Left ventricle myocardium superior (tissue), 1 donor: Measurements from ENCODE around the gene REM2. TPM values are rescaled to one million over a fixed set of nuclear protein-coding genes. Genes with fewer than 3 reads are reported as not detected.

Source experiments
- ATAC-seq: fragments of 200-7000 bp; cut with Tn5 transposase; one replicate; pipeline ENCODE4 v1.9.1; 2020; ENCODE audit warnings: mild to moderate bottlenecking, moderate library complexity
- DNase-seq: peaks from one replicate; pipeline ENCODE4 v3.0.0-alpha.2; 2020
- intact Hi-C: fragments of 100-400 bp; cut with micrococcal nuclease; formaldehyde crosslinking; loops from one replicate; pipeline ENCODE4 v1.11.0; 2022
- long read RNA-seq: library from polyadenylated mRNA; unstranded; transcript quantifications from one replicate; pipeline ENCODE4 v2.0.0, GENCODE V29; 2021
- total RNA-seq: library from RNA; stranded (reverse); fragmentation: NEBNext Ultra II Directional; extraction: Animal tissue kit (Norgen Biotek cat#: 25700); gene quantifications from one replicate; pipeline ENCODE4 v1.2.1, GENCODE V29; 2021
- donor health status: DM: no; HTN: yes; CAD: no; lungs with severe emphysema.

Gene REM2, protein sequence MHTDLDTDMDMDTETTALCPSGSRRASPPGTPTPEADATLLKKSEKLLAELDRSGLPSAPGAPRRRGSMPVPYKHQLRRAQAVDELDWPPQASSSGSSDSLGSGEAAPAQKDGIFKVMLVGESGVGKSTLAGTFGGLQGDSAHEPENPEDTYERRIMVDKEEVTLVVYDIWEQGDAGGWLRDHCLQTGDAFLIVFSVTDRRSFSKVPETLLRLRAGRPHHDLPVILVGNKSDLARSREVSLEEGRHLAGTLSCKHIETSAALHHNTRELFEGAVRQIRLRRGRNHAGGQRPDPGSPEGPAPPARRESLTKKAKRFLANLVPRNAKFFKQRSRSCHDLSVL
- not detected for total RNA-seq
- long read RNA-seq, result 0 reads

DNA sequence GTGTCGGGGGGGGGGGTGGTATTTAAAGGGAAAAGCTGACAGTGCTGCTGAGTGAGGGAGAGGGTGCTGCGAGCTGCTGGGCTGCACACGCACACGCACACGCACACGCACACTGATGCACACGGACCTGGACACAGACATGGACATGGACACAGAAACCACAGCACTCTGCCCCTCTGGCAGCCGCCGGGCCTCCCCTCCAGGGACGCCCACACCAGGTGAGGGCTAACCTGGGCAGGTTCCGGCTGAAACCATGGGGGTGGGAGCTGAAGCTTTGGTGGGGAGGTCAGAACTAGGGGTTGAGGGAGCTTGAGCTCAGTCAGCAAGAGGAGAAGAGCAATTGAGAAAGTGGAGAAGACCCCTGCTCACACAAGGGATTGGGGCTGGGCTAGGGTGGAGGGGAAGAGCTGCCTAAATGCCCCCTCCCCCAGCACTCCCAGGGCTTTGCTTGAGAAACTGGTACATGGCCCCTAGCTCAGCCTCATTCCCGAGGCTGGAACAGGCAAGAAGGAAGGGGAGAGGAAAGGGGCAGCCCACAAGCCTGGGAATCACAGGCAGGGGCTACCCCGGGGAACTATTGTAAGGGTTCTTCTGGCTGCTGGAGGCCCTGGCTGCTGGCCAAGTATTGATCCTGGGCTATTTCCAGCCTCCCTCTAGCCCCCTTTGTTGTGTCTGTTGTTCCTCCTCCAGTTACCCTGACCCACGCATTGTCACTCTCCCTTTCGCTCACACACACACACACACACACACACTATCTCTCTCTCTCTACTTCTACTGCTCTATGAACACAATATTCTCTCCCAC is at the start of gene REM2:
Gene REM2 (plus strand): TSS at position 50 of the 804 bp plus-strand sequence. CDS start 66 bp downstream, at position 116.
- DNase-seq (no peak), ATAC-seq (no peak)
- intact Hi-C loops, result no loop called here

DNA sequence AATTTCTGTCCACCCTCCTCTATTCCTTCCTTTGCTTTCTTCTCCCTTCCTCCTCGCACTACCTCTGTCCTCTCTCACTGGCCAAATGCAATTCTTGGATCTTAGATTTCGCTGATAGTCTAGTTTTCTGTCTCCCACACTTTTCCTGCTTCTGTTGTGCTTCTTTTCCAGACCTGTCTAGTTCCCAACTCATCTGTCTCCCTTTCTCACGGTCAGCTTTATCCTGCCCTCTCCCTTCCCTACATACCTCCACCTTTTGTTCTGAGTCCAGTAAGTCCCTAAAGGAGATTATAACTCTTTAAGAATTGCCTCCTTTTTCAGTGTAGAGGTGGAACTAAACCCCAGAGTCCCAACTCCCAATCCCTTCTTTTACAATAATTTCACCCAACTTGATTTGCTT is 47.5 kb upstream of the REM2 start:
- no peak for ATAC-seq
- intact Hi-C loops, result no loop called here
- DNase-seq, result no peak

DNA sequence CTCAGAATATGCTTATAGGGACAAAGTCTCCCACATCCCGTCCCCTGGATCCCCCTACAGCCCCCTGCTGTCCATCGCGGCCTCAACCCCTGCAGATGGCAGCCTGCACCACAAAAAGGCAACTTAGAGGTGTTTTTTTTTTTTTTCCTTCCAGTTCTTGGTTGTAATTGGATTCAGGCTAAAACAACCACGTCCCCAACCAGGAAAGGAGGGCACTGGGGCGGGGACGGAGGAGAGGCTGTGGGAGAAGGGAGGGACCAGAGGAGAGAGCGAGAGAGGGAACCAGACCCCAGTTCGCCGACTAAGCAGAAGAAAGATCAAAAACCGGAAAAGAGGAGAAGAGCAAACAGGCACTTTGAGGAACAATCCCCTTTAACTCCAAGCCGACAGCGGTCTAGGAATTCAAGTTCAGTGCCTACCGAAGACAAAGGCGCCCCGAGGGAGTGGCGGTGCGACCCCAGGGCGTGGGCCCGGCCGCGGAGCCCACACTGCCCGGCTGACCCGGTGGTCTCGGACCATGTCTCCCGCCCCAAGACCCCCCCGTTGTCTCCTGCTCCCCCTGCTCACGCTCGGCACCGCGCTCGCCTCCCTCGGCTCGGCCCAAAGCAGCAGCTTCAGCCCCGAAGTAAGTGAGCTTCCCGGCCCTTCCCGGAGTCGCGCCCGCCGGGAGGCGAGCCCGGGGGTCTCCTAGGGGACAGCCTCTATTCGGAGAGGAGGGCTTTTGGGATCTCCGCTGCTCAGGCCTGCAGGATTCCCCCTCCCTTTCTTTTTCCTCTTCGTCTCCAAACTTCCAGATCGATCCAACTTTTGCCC is 46.5 kb upstream of the REM2 start, which contains the start of gene MMP14:
Gene MMP14 (plus strand): TSS at position 285 of the 813 bp plus-strand sequence. CDS start 233 bp downstream, at position 518.
- ATAC-seq (peak; percentile 83), DNase-seq (peak; percentile 77)
- intact Hi-C loops, result no loop called here

DNA sequence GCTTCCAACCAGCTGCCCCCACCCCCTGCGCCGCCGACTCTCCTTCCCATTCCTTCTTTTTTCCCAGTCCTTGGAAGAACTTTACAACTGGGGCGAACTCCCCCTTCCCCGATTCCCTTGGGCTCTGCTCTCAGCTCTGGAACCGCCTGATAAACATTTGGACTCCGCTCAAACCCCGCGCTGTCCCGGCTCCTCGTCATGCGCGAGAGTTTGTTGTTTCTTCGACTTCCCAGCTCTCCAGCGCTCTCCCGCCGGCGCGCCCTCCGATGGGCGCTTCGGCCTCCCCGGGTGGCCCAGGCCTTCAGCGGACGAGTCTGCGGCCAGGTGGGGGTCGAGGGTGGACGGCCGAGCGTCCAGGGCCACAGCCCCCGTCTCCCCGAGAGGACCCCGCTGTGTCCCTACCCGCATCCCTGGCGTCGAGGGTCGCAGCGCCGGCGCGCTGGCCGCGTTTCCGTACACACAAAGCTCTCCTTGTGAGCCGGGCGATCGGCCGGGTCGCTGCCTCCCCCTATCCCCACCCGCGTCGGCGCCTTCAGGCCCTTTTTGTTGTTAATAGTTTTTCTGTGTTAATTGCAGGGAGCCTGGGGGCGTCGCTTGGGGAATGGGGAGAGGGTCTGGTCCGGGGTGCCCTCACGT is 45.8 kb upstream of the REM2 start:
- intact Hi-C loops, result no loop called here
- ATAC-seq (peak; percentile 80), DNase-seq (peak; percentile 80)

DNA sequence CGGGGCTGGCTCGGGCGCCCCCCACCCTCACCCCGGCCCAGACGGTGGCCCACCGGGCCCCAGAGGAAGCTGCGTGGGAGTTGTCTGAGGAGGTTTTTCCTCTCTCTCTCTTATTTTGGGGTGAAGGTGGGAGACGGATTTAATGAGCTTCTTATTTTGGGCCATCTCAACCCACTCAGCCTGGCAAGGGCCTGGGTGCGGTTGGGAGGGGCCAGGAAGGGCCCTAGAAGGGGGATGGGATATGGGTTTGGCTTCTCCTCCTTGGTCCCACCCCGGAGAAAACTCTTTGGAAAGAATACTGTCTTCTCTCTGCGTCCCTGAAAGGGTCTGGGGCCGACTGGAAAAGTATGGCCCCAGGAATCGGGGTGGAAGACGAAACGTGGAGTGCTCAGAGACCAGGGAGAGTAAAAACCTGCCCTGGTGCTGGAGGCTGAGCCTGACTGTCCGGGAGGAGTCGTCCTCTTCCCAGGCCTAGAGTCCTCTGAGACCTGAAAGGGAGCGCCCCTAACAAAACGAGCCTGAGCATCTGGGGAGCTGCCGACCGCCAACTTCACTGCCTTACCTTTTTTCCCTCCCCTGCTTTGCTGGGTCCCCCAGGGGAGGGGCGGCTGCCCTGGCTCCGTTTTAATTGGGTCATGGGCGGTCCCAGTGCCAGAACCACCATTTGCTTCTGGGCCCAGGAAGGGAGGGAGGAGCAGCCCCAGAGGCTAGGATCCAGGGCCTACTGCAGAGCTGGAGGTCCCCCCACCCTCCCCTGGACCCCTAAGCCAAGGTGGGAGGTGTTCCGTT is 45.1 kb upstream of the REM2 start:
- intact Hi-C loops, result no loop called here
- DNase-seq, result peak; percentile 73
- ATAC-seq, result peak; percentile 61

DNA sequence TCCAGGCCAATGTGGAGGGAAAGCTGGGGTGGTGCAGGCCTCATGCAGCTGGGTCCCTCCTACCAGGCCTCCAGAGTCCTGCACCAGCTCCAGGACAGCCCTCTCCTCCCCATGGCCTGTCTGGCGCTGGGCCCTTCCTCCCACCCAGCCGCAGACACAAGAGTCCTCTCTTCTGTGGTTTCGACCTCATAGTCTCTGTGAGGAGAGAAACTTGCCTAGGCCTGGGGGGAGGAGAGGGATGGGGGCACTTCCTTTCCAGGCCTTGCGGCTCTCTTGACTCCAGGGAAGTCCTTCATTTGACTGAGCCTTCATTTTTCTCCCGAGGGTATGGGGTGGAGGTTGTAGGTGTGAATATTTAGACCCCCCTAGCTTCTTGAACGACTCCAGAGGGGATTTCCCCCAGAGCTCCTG is 44.4 kb upstream of the REM2 start:
- DNase-seq (peak; percentile 61), ATAC-seq (peak; percentile 27)
- intact Hi-C loops, result no loop called here

DNA sequence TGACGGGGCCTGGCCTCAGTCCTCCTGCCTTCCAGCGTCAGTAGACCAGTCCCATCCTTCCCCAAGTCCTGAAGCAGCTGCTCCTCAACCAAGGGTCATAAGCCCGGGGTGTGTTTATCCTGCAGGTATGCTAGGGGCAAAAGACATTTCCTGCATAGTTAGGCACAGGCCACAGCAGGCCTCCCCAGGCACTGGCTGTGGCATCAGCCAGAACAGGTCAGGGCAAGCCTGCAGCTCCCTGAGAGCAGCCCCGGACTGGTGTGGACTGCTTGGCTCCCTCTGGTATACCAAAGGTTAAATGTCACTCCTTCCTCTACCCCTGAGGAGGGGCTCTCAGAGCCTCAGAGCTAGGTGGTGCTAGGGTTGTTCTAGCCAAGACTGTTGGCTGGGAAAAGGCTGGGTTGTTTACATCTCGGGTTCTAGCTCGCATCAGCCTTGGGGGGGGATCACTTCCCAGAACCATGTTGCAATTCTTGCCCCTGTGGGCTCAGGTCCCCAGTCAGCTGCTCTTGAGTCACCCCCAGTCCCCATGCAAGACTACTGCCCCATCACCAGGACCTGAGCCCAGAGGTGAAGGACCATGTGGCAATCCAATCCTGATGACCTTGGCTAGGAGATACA is 43.8 kb upstream of the REM2 start:
- intact Hi-C loops, result no loop called here
- DNase-seq, result peak; percentile 19
- no peak for ATAC-seq

DNA sequence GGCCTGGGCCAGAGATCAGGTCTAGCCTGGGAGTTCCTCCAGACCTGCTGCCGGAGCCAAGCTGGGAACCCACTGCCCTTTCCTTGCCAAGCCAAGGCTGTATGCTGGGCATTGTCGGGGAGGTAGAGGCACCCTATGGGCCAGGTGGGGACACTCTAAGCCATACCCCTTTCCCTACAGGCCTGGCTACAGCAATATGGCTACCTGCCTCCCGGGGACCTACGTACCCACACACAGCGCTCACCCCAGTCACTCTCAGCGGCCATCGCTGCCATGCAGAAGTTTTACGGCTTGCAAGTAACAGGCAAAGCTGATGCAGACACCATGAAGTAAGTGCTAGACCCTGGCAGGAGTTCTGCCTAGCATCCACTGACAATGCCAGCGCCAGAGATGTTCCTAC is 41.7 kb upstream of the REM2 start:
- DNase-seq (no peak), ATAC-seq (no peak)
- intact Hi-C loops, result no loop called here

DNA sequence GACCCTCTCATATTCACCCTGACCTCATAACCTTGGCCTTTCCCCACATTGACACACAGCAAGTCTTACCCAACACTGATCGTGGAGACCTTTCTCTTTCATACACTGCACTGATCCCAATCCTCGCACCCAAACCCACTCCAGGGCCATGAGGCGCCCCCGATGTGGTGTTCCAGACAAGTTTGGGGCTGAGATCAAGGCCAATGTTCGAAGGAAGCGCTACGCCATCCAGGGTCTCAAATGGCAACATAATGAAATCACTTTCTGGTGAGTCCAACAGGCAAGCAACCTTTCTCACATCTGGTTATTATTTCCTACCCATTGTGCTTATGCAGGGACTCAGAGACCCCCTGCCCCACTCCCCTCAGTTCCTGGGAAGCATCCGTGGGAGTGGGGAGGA is 41.3 kb upstream of the REM2 start:
- DNase-seq (no peak), ATAC-seq (no peak)
- intact Hi-C loops, result no loop called here

DNA sequence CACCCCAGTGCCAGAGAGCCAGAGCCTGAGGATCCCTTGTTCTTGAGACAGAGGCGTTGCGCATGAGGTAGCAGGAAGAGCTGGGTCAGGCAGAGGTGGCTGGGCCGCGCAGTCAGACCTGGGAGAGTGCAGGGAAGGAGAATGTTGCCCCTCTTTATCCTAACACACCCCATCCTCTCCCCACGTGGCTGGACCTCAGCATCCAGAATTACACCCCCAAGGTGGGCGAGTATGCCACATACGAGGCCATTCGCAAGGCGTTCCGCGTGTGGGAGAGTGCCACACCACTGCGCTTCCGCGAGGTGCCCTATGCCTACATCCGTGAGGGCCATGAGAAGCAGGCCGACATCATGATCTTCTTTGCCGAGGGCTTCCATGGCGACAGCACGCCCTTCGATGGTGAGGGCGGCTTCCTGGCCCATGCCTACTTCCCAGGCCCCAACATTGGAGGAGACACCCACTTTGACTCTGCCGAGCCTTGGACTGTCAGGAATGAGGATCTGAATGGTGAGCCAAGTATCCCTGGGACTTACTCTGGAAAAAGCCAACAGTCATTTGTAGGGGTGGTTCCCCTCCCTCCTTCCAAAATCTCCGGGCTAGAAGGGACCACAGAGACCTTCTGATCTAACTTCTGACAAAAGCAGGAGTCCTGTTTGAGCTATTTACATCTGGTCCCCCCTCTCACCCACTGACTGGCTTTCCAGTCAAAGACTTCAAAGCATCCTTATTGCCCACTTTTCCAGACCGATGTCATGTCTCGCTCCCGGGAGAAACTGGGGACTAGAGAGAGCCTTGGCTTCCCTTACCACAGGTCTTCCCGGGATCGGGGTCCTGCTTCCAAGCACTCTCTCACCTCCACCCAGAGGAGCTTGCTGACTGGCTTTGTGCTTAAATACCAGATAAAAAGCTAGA is 40.6 kb upstream of the REM2 start:
- ATAC-seq, result no peak
- DNase-seq, result no peak
- intact Hi-C loops, result no loop called here

DNA sequence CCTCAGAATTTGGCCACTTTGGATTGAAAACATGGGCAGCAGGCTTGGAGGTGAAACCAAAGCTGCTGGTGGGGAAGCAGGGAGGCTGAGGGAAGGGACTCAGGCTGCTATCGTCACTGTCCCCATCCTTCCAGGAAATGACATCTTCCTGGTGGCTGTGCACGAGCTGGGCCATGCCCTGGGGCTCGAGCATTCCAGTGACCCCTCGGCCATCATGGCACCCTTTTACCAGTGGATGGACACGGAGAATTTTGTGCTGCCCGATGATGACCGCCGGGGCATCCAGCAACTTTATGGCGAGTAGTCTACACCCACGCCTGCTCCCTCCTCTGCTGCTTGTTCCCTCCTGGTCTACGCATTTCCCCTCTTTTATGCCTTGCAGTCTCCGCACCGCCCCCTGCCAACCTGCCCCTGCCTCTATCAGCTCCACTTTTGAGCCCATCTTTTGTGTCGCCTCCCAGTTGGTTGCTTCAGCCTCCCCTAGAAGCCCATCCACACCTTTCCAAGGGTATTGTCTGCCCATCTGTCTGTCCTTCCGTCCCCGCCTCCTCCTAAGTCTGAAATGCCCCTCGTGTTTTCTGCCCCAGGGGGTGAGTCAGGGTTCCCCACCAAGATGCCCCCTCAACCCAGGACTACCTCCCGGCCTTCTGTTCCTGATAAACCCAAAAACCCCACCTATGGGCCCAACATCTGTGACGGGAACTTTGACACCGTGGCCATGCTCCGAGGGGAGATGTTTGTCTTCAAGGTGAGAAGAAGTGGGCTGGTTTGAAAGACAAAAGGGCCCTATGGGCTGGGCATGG is 39.7 kb upstream of the REM2 start:
- DNase-seq (no peak), ATAC-seq (no peak)
- intact Hi-C loops, result no loop called here

DNA sequence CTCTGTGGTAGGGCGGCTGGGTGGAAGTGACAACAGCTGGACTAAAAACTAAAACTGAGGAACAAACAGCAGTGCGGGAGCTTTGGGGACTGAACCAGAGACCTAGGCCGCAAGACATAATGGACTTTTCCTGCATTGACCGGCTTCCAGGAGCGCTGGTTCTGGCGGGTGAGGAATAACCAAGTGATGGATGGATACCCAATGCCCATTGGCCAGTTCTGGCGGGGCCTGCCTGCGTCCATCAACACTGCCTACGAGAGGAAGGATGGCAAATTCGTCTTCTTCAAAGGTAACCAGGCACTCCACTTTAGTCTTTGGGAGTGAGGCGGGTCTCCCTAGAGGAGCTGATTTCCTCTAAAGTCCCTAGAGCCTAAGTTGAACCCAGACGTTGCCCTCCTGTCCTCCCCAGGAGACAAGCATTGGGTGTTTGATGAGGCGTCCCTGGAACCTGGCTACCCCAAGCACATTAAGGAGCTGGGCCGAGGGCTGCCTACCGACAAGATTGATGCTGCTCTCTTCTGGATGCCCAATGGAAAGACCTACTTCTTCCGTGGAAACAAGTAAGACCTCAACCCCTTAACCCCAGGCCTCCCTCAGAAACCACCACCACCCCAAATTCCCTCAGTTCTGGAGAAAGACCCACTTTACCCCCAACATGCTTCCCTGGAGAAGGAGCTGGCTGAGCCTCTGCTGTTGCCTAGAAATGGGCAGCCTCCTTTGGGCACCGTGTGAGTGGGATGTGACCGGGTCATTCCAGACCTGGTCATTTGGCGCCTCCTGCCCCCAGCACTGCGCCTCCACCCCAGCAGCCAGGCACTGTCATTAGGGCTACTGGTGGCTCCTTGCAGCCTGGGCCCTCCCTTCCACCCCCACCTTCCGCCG is 38.6 kb upstream of the REM2 start:
- intact Hi-C loops, result no loop called here
- DNase-seq (no peak), ATAC-seq (no peak)

DNA sequence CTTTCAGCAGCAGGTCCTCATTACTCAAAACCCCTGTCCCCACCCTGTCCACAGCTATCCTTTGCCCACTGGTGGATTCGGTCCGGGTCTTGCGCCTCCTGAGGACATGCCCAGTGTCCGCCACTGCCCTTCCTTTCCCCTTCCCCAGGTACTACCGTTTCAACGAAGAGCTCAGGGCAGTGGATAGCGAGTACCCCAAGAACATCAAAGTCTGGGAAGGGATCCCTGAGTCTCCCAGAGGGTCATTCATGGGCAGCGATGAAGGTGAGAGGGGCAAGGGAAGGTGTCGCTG is 38.0 kb upstream of the REM2 start:
- intact Hi-C loops, result no loop called here
- DNase-seq (no peak), ATAC-seq (no peak)

DNA sequence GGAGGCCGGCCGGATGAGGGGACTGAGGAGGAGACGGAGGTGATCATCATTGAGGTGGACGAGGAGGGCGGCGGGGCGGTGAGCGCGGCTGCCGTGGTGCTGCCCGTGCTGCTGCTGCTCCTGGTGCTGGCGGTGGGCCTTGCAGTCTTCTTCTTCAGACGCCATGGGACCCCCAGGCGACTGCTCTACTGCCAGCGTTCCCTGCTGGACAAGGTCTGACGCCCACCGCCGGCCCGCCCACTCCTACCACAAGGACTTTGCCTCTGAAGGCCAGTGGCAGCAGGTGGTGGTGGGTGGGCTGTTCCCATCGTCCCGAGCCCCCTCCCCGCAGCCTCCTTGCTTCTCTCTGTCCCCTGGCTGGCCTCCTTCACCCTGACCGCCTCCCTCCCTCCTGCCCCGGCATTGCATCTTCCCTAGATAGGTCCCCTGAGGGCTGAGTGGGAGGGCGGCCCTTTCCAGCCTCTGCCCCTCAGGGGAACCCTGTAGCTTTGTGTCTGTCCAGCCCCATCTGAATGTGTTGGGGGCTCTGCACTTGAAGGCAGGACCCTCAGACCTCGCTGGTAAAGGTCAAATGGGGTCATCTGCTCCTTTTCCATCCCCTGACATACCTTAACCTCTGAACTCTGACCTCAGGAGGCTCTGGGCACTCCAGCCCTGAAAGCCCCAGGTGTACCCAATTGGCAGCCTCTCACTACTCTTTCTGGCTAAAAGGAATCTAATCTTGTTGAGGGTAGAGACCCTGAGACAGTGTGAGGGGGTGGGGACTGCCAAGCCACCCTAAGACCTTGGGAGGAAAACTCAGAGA is 37.0 kb upstream of the REM2 start:
- intact Hi-C loops, result no loop called here
- DNase-seq (no peak), ATAC-seq (no peak)

DNA sequence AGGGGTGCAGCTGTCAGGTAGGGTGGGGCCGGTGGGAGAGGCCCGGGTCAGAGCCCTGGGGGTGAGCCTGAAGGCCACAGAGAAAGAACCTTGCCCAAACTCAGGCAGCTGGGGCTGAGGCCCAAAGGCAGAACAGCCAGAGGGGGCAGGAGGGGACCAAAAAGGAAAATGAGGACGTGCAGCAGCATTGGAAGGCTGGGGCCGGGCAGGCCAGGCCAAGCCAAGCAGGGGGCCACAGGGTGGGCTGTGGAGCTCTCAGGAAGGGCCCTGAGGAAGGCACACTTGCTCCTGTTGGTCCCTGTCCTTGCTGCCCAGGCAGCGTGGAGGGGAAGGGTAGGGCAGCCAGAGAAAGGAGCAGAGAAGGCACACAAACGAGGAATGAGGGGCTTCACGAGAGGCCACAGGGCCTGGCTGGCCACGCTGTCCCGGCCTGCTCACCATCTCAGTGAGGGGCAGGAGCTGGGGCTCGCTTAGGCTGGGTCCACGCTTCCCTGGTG is 36.2 kb upstream of the REM2 start:
- intact Hi-C loops, result no loop called here
- DNase-seq (no peak), ATAC-seq (no peak)
